CD4-positive, alpha-beta T cell treated with Interleukin-17A for 1 hour (primary cell): ENCODE measurements around the gene SMAD4.
"Not testable (repeated sequence)": the region's sequence is repeated elsewhere in the genome, so short reads cannot be mapped to it uniquely, and the experiment has no call there.

Experiments
- DNase-seq: peaks from one replicate; pipeline ENCODE4 v3.0.0-alpha.2; 2020

The SMAD4 gene

DNA sequence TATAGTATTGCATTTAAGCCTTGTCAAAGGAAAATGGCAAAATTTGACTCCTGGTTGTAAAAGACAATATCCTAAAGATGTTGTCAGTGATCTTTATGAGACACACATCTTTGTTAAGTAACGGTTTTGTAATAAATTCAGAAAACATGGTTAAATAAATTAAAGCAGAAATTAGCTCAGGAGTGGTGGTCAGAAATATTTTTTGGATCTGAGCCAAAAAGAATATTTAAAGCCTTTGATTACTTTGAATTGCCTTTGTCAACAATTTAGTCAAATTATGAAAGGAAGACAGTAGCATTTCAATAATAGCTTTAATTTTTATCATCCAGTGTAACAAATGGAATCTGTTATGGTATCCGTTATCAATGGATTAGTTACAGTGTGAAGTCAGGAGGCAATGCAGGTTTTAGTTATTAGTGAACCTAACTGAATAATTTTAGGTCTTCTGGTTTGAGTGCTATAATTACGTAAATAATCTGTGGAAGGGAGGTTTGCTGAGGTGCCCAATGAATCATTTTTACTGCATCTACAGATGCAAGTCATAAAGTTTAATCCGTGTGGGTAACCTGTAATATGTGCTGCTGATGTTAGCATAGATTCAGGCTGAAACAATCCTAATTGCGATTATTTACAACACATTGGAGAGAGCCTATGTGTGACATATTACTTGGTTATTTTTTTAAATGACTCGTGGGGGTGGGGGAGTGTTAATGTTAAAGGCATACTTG lies 42.7 kb downstream of the SMAD4 start:
- DNase-seq = no peak

DNA sequence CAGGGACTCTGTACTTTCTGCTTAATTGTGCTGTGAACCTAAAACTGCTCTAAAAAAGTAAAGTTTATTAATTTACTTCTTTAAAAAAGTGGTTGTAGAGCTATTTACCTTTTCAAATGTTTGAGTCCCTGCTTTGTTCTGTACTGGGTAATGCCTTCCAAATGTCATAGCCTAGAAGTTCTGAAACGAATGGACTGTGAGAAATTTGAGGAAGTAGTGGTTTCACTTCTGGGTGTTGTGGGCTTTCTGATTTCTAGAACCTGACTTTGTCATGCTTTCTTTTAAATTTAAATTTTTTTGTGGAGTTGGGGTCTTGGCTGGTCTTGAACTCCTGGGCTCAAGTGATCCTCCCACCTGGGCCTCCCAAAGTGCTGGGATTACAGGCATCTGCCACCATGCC lies 44.6 kb downstream of the SMAD4 start:
- DNase-seq = no peak

DNA sequence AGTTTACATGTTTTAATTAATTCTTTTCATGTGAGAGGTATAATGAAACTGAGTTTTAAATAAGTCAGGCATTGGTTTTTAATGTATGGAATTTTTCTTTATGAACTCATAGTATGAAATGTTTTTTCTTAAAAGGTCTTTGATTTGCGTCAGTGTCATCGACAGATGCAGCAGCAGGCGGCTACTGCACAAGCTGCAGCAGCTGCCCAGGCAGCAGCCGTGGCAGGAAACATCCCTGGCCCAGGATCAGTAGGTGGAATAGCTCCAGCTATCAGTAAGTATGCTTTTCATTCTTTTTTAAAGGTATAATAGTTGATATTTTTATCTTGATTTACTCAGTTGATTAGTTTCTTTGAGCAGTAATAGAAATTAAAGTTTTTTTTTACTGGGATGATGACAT lies 46.5 kb downstream of the SMAD4 start:
- no peak for DNase-seq

DNA sequence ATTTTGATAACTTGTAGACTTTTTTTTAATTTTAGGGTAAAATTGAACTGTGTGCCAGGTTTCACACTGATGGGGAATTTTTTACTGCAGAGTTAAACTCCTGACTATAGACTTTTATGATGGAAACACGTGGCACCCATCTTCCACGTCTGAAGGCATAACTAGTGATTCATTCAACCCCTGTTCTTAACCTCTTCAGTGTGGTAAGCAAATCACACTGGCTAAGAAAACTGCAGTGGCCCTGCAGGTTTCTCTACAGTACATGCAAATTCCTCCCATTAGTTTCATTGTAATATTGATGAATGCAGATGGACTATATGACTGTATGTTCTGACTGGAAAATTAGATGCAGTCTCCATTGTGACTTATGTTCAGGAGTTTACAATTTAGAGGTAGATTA lies 47.2 kb downstream of the SMAD4 start:
- no peak for DNase-seq

DNA sequence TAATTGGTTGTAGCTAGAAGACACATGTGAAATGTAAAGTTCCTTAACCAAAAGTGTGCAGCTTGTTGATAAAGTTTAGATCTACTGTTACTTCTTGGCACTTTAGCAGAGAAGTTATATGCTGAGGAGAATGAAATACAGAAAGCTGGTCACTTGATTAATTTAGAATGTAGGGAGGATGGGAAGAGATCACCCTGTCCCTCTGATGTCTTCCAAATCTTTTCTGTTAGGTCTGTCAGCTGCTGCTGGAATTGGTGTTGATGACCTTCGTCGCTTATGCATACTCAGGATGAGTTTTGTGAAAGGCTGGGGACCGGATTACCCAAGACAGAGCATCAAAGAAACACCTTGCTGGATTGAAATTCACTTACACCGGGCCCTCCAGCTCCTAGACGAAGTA lies 48.0 kb downstream of the SMAD4 start:
- DNase-seq = no peak

DNA sequence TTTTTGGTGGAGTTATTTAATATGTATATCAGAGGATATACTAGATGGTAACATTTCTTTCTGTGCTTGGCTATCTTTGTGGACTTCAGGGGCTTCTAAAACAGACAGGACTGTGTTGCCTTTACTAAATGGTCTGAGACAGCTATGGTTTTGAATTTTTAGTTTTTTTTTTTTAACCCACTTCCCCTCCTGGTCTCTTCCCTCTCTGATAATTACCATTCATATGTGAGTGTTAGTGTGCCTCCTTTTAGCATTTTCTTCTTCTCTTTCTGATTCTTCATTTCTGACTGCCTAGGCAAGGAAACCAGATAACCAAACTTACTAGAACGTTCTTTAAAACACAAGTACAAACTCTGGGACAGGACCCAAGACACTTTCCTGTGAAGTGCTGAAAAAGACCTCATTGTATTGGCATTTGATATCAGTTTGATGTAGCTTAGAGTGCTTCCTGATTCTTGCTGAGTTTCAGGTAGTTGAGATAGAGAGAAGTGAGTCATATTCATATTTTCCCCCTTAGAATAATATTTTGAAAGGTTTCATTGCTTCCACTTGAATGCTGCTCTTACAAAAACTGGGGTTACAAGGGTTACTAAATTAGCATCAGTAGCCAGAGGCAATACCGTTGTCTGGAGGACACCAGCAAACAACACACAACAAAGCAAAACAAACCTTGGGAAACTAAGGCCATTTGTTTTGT lies 52.7 kb downstream of the SMAD4 start:
- DNase-seq = no peak

DNA sequence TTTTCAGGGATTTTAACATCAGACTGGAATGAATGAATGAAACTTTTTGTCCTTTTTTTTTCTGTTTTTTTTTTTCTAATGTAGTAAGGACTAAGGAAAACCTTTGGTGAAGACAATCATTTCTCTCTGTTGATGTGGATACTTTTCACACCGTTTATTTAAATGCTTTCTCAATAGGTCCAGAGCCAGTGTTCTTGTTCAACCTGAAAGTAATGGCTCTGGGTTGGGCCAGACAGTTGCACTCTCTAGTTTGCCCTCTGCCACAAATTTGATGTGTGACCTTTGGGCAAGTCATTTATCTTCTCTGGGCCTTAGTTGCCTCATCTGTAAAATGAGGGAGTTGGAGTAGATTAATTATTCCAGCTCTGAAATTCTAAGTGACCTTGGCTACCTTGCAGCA lies 53.4 kb downstream of the SMAD4 start:
- no peak for DNase-seq

DNA sequence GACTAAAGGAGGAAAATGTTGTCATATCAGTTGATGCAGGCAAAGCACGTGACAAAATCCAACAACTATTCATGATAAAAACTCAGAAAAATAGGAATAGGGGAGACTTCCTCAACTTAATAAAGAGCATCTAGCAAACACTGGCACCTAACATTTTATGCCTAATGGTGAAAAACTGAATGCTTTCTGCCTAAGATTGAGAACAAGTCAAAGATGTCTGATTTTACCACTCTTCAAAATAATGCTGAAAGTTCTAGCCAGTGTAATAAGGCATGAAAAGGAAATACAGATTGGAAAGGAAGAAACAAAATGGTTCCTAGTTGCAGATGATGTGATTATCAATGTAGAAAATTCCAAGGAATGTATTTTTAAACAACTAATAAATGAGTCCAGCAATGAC lies 58.4 kb downstream of the SMAD4 start:
- no peak for DNase-seq

DNA sequence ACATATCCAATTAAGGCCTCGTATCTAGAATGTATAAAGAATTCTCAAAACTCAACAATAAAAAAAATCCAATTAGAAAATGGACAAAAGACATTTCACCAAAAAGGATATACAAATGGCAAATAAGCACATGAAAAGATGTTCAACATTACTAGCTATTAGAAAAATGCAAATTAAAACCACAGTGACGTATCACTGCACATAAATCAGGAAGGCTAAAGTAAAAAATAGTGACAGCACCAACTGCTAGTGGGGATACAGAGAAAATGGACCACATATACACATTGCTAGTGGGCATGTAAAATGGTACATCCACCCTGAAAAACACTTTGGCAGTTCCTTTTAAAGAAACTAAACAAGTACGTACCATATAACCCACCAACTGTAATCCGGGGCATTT lies 59.7 kb downstream of the SMAD4 start:
- DNase-seq = no peak

DNA sequence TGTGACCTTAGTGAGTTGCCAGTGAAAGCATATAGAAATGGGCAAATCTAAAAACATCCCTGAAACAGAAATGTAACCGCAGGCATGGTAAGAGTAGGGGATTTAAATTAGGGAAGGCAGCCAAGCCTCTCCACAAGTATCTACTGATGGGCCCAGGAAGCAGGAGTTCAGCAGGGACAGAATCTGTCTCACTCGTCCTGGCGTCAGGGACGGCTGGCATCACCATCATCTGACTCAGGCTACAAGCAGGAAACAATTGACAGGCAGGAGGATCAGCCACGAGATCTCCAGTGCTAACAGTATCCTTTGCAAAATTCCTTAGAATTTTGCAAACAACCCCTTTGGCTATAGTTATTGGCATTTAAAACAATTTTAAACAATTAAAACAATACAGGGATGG lies 61.3 kb downstream of the SMAD4 start:
- DNase-seq = no peak

DNA sequence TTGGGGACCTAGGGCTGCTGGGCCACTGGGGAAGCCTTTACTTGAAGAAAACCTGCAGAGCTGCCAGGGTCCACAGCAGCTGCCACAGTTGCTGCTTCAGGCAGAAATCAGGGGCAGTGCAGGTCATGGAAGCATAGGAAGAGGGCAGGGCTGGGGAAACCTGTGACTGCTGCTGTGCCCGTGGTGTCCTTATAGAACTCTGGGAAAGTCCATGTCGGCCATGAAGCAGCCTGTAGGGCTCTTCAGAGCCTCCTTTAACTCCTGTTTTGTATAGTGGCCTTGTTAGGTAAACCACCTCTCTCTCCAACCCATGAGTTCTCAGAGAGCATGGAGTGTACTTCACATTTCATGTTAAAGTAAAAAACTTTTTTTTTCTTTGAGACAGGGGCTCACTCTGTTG lies 62.1 kb downstream of the SMAD4 start:
- DNase-seq = no peak

DNA sequence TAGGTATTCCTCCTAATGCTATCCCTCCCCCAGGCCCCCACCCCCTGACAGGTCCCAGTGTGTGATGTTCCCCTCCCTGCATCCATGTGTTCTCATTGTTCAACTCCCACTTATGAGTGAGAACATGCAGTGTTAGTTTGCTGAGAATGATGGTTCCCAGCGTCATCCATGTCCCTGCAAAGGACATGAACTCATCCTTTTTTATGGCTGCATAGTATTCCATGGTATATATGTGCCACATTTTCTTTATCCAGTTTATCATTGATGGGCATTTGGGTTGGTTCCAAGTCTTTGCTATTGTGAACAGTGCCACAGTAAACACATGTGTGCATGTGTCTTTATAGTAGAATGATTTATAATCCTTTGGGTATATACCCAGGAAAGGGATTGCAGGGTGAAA lies 63.0 kb downstream of the SMAD4 start:
- DNase-seq = not testable (repeated sequence)

DNA sequence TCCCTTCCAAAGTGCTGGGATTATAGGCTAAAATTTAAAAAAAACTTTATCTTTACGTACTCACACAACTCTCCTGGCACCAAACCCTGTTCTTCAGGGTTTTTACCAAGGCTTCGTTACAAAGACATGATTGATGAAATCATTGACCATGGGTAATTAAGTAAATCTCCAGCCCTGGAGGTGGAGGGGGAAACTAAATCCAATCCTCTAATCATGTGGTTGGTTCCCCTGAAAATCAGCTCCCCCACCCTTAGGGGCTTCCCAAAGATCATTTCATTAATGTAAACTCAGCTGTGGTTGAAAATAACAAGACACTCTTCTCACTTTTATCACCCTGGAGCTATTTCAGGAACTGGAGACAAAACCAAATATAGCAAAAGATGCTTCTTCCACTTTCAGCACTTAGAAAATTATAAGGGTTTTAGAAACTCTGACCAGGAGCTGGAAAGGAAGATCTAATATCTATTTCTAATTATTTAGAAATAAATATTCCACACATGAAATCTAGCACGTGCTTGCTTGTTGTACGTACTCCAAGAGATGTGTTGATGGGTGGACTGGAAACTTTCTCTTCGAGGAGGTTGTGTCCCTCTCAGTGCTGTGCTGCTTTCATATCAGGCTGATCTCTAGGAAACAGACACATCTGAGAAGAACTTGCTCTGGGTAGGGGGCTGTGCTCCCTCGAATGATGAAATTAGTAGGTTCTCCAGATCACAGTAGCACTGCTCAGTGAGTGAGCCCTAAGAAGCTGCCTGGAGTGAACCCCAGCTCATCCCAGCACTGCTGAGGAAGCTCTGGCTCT lies 67.2 kb downstream of the SMAD4 start:
- DNase-seq = no peak

DNA sequence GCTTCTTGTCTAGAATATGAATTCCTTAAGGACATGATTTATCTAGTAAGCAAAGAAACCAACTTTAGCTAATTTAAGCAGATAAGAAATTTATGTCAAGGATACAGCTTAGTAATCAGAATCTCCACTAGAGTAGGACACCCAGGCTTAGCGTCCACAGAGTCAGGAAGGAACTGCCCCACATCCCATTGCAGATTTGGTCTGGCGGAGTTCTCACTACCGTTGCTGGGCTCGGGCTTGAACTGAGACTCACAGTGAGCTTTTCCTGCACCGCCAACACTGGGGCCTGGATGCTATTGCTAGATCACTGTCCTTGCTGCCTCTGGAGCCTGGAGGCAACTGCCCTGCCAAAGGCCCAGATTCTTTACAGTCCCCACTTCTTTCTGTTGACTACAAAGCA lies 68.1 kb downstream of the SMAD4 start:
- DNase-seq = no peak

DNA sequence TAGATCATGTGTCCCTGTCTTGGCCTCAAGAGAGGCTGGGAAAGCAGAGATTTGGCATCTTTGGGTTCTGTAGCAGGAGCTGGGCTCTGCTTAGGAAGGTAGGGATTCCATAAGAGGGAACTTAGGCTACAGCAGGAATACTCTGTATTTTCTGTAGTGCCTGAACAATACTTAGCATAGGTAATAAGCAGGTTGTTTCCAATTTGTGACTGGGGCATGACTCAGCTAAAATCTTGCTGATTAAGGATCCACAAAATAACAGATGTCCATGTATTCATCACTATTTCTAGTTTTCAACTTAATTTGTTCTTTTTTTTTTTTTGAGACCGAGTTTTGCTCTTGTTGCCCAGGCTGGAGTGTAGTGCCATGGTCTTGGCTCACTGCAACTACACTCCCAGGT lies 68.5 kb downstream of the SMAD4 start:
- no peak for DNase-seq

DNA sequence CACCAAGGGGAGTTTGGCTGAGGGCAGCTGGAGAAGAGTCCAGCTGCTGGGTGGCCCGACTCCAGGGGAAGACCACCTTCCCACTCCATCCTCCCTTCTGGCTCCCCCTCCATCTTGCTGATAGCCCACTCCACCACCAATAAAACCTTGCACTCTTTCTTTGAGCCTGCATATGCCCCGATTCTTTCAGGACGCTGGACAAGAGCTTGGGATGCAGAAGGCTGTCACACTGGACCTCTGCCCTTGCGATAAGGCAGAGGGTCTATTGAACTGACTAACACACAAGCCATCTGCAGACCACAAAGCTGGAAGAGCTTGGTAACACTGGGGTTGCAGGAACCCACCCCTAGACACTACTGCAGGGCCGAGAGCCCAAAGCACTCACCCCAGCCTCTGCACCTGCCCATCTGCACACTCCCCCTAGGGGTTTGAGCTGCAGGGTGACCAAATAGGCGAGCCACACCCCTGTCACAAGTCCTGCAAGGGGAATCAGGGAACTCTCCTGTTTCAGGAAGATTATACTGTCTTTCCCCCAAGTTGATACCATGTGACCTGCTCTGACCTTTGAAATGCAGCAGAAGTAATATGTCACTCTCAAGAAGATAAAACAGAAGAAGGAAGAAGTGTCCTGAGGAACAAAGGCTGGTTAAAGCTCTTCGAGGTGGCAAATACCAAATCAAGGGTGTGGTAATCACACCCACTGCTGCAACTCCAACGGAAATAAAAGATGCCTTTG lies 70.5 kb downstream of the SMAD4 start:
- no peak for DNase-seq

DNA sequence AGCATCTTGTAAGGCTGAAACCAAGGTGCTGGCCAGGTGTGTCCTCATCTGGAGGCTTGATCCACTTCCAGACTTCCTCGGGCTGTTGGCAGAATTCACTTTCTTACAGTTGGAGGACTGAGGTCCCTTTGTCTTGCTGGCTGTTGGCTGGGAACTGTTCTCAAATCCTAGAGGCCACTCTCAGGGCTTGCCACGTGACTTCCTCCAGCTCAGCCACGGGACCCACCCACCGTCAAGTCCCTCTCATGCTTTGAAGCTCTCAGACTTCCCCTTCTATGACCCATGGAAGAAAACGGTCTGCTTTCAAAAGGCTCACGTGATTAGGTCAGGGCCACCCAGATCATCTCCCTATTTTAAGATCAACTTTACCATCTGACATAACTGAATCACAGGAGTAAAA lies 77.1 kb downstream of the SMAD4 start:
- no peak for DNase-seq

DNA sequence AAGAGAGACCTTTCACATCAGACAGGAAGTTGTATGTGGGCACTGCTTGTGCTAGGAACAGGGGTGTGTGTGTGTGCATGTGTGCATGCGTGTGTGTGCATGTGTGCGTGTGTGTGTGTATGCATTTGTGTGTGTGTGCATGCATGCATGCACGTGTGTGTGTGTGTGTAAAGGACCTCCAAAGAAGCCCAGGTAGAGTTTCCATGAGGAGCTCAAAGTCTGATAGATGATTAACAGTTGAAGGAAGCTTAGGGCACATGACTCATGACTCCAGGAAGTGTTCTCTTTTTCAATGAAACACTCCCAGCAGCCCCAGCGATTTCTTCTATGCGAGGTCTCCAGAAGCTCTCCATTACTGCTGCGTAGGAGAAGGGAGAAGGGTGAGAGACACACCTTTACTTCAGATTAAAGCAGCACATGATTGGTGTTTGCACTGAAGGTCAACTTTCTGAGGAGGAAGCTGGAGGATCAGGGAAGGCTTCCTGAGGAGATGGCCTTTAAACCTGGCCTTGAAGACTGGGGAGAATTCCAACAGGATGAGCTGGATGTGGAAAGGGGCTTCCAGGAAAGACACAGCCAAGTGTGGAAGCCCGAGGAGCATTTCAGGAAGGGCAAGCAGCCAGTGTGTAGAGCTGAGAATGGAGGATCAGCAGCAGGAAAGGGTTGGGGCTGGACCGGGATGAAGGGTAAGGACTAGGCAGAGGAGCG lies 77.7 kb downstream of the SMAD4 start:
- no peak for DNase-seq

DNA sequence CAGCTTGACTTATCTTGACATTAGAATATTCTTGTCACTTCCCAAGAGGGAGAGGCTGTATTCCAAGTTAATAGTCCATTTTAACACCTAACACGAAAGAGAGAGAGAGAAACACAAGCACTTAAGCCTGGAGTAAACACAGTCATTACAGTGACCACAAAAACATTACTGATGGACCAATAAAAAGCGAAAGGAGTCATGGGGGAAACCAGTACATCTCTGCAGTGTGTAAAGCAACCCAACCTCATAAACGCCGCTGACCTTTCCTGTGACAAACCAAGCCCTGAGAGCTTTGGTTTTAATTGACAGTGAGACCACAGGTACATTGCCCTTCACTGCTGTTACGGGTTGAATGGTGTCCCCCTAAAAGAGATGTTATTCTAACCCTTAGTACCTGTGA lies 78.3 kb downstream of the SMAD4 start:
- no peak for DNase-seq

DNA sequence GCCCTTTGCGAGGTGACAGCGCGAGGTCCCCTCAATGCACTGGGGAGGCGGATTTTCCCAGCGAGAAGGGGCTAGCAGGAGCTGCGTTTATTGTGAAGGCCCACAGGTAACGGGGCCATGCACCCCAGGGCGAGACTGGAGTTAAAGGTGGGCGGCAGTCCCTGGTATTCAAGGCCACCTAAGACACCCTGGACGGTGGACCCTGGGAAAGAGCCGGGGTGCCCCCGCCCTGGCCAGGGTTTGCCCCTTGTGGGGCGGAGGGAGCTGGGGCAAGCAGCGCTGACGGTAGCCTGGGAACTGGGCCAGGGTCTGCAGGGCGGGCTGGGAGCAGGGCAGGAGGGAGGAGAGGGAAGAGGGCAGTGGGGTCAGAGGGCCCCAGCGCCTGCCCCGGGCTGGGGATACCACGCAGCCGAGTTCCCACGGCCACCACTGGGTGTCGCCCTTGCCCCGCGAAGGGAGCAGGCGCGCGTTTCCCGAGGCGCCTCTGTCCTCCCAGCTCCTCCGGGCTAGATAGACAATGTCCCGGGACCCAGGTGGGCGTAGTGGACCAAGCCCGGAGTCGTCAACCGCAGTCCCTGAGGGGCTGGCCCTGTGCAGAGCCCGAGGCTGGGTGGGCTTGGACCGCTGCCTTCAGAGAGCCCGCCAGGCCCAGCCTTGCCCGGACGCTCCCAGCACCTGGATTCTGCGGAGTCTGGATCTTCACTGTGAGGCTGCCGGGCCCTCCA lies 80.2 kb downstream of the SMAD4 start:
- peak; percentile 58 for DNase-seq

DNA sequence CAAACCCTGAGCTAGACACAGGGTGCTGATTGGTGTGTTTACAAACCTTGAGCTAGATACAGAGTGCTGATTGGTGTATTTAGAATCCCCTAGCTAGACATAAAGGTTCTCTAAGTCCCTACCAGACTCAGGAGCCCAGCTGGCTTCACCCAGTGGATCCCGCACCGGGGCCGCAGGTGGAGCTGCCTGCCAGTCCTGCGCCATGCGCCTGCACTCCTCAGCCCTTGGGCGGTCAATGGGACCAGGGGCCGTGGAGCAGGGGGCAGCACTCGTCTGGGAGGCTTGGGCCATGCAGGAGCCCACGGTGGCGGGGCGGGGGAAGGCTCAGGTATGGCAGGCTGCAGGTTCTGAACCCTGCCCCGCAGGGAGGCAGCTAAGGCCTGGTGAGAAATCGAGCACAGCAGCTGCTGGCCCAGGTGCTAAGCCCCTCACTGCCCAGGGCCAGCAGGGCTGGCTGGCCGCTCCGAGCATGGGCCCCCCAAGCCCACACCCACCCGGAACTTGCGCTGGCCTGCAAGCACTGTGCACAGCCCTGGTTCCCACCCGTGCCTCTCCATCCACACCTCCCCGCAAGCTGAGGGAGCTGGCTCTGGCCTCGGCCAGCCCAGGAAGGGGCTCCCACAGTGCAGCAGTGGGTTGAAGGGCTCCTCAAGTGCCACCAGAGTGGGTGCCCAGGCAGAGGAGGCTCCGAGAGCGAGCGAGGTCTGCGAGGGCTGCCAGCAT lies 81.8 kb downstream of the SMAD4 start:
- DNase-seq = not testable (repeated sequence)
